Left lung (tissue), 10 donors: ENCODE data around the gene GPR158. TPM values are rescaled to one million over a fixed set of nuclear protein-coding genes. Genes with fewer than 3 reads are reported as not detected.

ENCODE experiments used
- ATAC-seq: fragments of 200-7000 bp; cut with Tn5 transposase; one replicate; pipeline ENCODE4 v1.9.1; 2020; ENCODE audit warnings: moderate library complexity
- DNase-seq, 4 donors: peaks; one replicate each; pipeline ENCODE4 v3.0.0-alpha.2; 2013 to 2020
- H3K27ac ChIP-seq, 2 donors: fragments of 200-600 bp; sonication (generic) in 1 of 2; one replicate each; pipeline versions ENCODE4 v1.5.0 to v1.8.0; 2020 to 2021
- H3K27me3 ChIP-seq, 2 donors: fragments of 200-600 bp; sonication (generic) in 1 of 2; one replicate each; pipeline versions ENCODE4 v1.5.0 to v1.8.0; 2020 to 2021
- H3K36me3 ChIP-seq, 2 donors: fragments of 200-600 bp; sonication (generic) in 1 of 2; one replicate each; pipeline versions ENCODE4 v1.5.0 to v1.8.0; 2020 to 2021
- H3K4me1 ChIP-seq, 2 donors: fragments of 200-600 bp; one replicate each; pipeline ENCODE4 v1.8.0; 2021
- H3K4me3 ChIP-seq, 2 donors: fragments of 200-600 bp; sonication (generic) in 1 of 2; one replicate each; pipeline versions ENCODE4 v1.5.0 to v1.8.0; 2020 to 2021; ENCODE audit warnings: mild to moderate bottlenecking in 1 of 2
- H3K9me3 ChIP-seq, 2 donors: fragments of 200-600 bp; sonication (generic) in 1 of 2; one replicate each; pipeline versions ENCODE4 v1.5.0 to v1.8.0; 2020 to 2021
- CTCF ChIP-seq, 2 donors: fragments of 200-600 bp; sonication (generic) in 1 of 2; IDR thresholded peaks; one replicate each; pipeline versions ENCODE4 v1.5.0 to v1.8.0; 2021; ENCODE audit warnings: antibody characterized with exemption in 2 of 2
- intact Hi-C, 2 donors: fragments of 100-400 bp; cut with DNase I; formaldehyde crosslinking; loops; one replicate each; pipeline versions ENCODE4 v1.11.2 to v1.14.2; 2022
- polyA plus RNA-seq, 6 donors: library from polyadenylated mRNA; unstranded; fragments of 120-200 nt; gene quantifications; one replicate each; pipeline ENCODE4 v1.2.1, GENCODE V29; 2013; ENCODE audit not compliant: insufficient read length in 6 of 6
- total RNA-seq, 2 donors: library from RNA; stranded (reverse); fragmentation: NEBNext Ultra II Directional; extraction: Animal tissue kit (Norgen Biotek cat#: 25700); gene quantifications; one replicate each; pipeline ENCODE4 v1.2.1, GENCODE V29; 2021
- donor health status: DM: no; HTN: yes; CAD: no.
- donor health status: DM: no; HTN: no; CAD: no.

Gene GPR158
- total and polyA plus RNA-seq, 8 donors = 0.05 to 1.5 (median 0.88) TPM

GRCh38 chr10:25178411-25178810 lies 3.6 kb downstream of the GPR158 start:
- H3K4me1 ChIP-seq = peaks cover 0 to 4% of the 10 kb centered on the region in 2 donors
- no peak overlapping the region for H3K4me3 ChIP-seq
- H3K9me3 ChIP-seq = no peaks in the 10 kb centered on the region
- H3K36me3 ChIP-seq = no peaks in the 10 kb centered on the region
- ATAC-seq (no peak), DNase-seq (no peak)
- H3K27ac ChIP-seq = no peak overlapping the region
- intact Hi-C loops = no loop called here
- TF ChIP-seq CTCF (IDR thresholded peaks at IDR 0.05) = no peak
- peaks cover 32 to 65% of the 10 kb centered on the region in 2 donors for H3K27me3 ChIP-seq

- intact Hi-C loops = no loop called here
- H3K27me3 ChIP-seq = peaks cover 23 to 41% of the 10 kb centered on the region in 2 donors
- no peaks in the 10 kb centered on the region for H3K9me3 ChIP-seq
- H3K4me1 ChIP-seq = no peaks in the 10 kb centered on the region
- H3K36me3 ChIP-seq = no peaks in the 10 kb centered on the region
- no peak overlapping the region for H3K4me3 ChIP-seq
- DNase-seq (no peak), ATAC-seq (no peak)
- no peak overlapping the region for H3K27ac ChIP-seq
- TF ChIP-seq CTCF (IDR thresholded peaks at IDR 0.05) = no peak
Measured at GRCh38 chr10:25180801-25181200, 6.0 kb downstream of the GPR158 start.

GRCh38 chr10:25182636-25183035 lies 7.8 kb downstream of the GPR158 start:
- Histone ChIP-seq H3K27ac (no peak overlapping the region), H3K27me3 (peaks cover 5 to 23% of the 10 kb centered on the region in 2 donors), H3K36me3 (no peaks in the 10 kb centered on the region), H3K9me3 (no peaks in the 10 kb centered on the region), H3K4me1 (no peaks in the 10 kb centered on the region), H3K4me3 (no peak overlapping the region)
- DNase-seq (no peak), ATAC-seq (no peak)
- intact Hi-C loops = no loop called here
- no peak for TF ChIP-seq CTCF (IDR thresholded peaks at IDR 0.05)

GRCh38 chr10:25191162-25191895 lies 16.5 kb downstream of the GPR158 start:
- DNase-seq (no peak), ATAC-seq (no peak)
- Histone ChIP-seq H3K27me3 (no peaks in the 10 kb centered on the region), H3K27ac (no peak overlapping the region), H3K36me3 (no peaks in the 10 kb centered on the region), H3K9me3 (peaks cover 0 to 6% of the 10 kb centered on the region in 2 donors), H3K4me1 (no peaks in the 10 kb centered on the region), H3K4me3 (no peak overlapping the region)
- no peak for TF ChIP-seq CTCF (IDR thresholded peaks at IDR 0.05)
- intact Hi-C loops = no loop called here

- Histone ChIP-seq H3K36me3 (no peaks in the 10 kb centered on the region), H3K27me3 (no peaks in the 10 kb centered on the region), H3K4me1 (no peaks in the 10 kb centered on the region), H3K4me3 (no peak overlapping the region), H3K9me3 (no peaks in the 10 kb centered on the region), H3K27ac (no peak overlapping the region)
- no peak for TF ChIP-seq CTCF (IDR thresholded peaks at IDR 0.05)
- DNase-seq (no peak), ATAC-seq (no peak)
- intact Hi-C loops = no loop called here
Measured at GRCh38 chr10:25198151-25198550, 23.4 kb downstream of the GPR158 start.
